SH-SY5Y (cell line): Measurements from ENCODE around the gene OR1J2.

Source experiments
- GATA2 ChIP-seq: IDR thresholded peaks from 2 replicates; pipeline ENCODE4 v1.6.1; 2011; ENCODE audit warnings: mild to moderate bottlenecking, low read depth, low read length
- GATA3 ChIP-seq: IDR thresholded peaks from 2 replicates; pipeline ENCODE4 v1.6.1; 2011; ENCODE audit warnings: low read depth, mild to moderate bottlenecking, low read length, moderate library complexity

- TF ChIP-seq GATA2 (no peak), GATA3 (no peak)
Measured at GRCh38 chr9:122479062-122479461, 31.5 kb upstream of the OR1J2 start.
